A549 (cell line): ENCODE data around the gene MPRIP.

Experiments used
- BCL3 ChIP-seq: fragments of >200 bp; sonication (Bioruptor Twin); formaldehyde crosslinking; IDR thresholded peaks from 3 replicates; pipeline ENCODE4 v1.6.1; 2016
- CTCF ChIP-seq: fragments of >200 bp; sonication (Bioruptor Twin); formaldehyde crosslinking; IDR thresholded peaks from 3 replicates; pipeline ENCODE4 v1.5.1; 2016
- ELK1 ChIP-seq: fragments of 150-350 bp; IDR thresholded peaks from 2 replicates; pipeline ENCODE4 v1.6.1; 2014; ENCODE audit warnings: low read depth, mild to moderate bottlenecking, low read length
- EP300 ChIP-seq, 2 experiments: fragments of >200 bp; sonication (Bioruptor Twin); formaldehyde crosslinking; IDR thresholded peaks; 2 replicates in 1 of 2; 3 replicates in 1 of 2; pipeline ENCODE4 v1.6.1; 2016 to 2017
- FOSL2 ChIP-seq, 2 experiments: fragments of 450-650 bp in 1 of 2; fragments of >200 bp in 1 of 2; sonication (Bioruptor Twin) in 1 of 2; formaldehyde crosslinking; IDR thresholded peaks; 2 replicates each; pipeline versions ENCODE4 v1.5.0 to v1.6.1; 2016 to 2020; ENCODE audit warnings: mild to moderate bottlenecking in 1 of 2, moderate library complexity in 1 of 2
- HMGXB4 ChIP-seq: fragments of 250-450 bp; sonication (Bioruptor Pico); IDR thresholded peaks from 2 replicates; pipeline ENCODE4 v1.5.0; 2021; ENCODE audit warnings: mild to moderate bottlenecking, moderate library complexity, borderline replicate concordance
- JUN ChIP-seq, 2 experiments: fragments of >200 bp; sonication (Bioruptor Twin); formaldehyde crosslinking; IDR thresholded peaks; 2 replicates in 1 of 2; 3 replicates in 1 of 2; pipeline ENCODE4 v1.6.1; 2016 to 2017
- PHF8 ChIP-seq: fragments of 200-600 bp; sonication (generic); IDR thresholded peaks from 2 replicates; pipeline ENCODE4 v1.6.1; 2016; ENCODE audit warnings: low read depth, mild to moderate bottlenecking, antibody characterized with exemption, moderate library complexity, borderline replicate concordance
- POLR2AphosphoS2 ChIP-seq: conservative IDR thresholded peaks from 2 replicates; pipeline ENCODE4 v1.6.1; 2012; ENCODE audit warnings: low read length, improper control_type of control experiment, inconsistent platforms
- RAD21 ChIP-seq, 2 experiments: fragments of >200 bp in 1 of 2; sonication (Bioruptor Twin) in 1 of 2; formaldehyde crosslinking in 1 of 2; IDR thresholded peaks in 1 of 2; conservative IDR thresholded peaks in 1 of 2; 2 replicates in 1 of 2; 3 replicates in 1 of 2; pipeline ENCODE4 v1.6.1; 2012 to 2018; ENCODE audit warnings: inconsistent platforms in 1 of 2
- REST ChIP-seq: fragments of 200-600 bp; sonication (generic); IDR thresholded peaks from 2 replicates; pipeline ENCODE4 v1.6.1; 2016; ENCODE audit warnings: antibody characterized with exemption, mild to moderate bottlenecking, moderate library complexity
- RNF2 ChIP-seq: fragments of 200-600 bp; sonication (generic); IDR thresholded peaks from 2 replicates; pipeline ENCODE4 v1.6.1; 2016; ENCODE audit warnings: low read depth, mild to moderate bottlenecking, antibody characterized with exemption, moderate library complexity, borderline replicate concordance
- ZFP36 ChIP-seq: fragments of 450-650 bp; IDR thresholded peaks from 2 replicates; pipeline ENCODE4 v1.6.1; 2014; ENCODE audit warnings: borderline replicate concordance; ENCODE audit not compliant: partially characterized antibody

- TF ChIP-seq FOSL2 (IDR thresholded peaks at IDR 0.05) (no peak), FOSL2 (CRISPR knock-in tag; IDR thresholded peaks at IDR 0.05) (no peak), ZFP36 (no peak), POLR2AphosphoS2 (no peak), CTCF (no peak), RAD21 (conservative IDR thresholded peaks at IDR 0.05 in 1 of 2, IDR thresholded peaks at IDR 0.05 in 1 of 2) (no peak), ELK1 (no peak), RNF2 (no peak), REST (no peak), HMGXB4 (CRISPR knock-in tag) (no peak), JUN (IDR thresholded peaks at IDR 0.05) (no peak), EP300 (IDR thresholded peaks at IDR 0.05) (no peak), BCL3 (no peak), PHF8 (no peak)
Observed at GRCh38 chr17:17105976-17106375, 63.7 kb downstream of the MPRIP start.
